ENCODE data around the gene SFXN5.

Gene SFXN5

DNA sequence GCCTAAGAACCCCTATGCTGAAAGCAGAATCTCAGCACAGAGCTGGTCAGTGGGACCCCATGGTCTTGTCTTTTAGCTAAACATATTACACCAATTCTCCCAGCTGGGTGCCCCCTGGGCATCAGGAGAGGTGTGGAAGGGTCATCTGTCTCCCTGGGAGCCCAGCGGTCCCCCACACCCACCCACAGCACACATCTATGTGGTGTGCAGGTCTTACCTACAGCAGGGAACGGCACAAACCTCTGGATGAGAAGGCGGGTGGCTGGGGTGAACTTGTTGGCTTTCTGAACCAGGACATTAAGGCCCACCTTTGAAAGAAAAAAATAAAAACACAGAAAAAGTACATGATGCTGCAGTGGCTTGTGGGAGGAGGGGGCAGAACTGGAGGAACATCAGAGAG, 83.5 kb downstream of the SFXN5 start:
- no peak for DNase-seq (ENCODE audit: extremely low read depth, insufficient read length)
- TF ChIP-seq, protein P1, sequence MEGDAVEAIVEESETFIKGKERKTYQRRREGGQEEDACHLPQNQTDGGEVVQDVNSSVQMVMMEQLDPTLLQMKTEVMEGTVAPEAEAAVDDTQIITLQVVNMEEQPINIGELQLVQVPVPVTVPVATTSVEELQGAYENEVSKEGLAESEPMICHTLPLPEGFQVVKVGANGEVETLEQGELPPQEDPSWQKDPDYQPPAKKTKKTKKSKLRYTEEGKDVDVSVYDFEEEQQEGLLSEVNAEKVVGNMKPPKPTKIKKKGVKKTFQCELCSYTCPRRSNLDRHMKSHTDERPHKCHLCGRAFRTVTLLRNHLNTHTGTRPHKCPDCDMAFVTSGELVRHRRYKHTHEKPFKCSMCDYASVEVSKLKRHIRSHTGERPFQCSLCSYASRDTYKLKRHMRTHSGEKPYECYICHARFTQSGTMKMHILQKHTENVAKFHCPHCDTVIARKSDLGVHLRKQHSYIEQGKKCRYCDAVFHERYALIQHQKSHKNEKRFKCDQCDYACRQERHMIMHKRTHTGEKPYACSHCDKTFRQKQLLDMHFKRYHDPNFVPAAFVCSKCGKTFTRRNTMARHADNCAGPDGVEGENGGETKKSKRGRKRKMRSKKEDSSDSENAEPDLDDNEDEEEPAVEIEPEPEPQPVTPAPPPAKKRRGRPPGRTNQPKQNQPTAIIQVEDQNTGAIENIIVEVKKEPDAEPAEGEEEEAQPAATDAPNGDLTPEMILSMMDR (IDR thresholded peaks at IDR 0.05; ENCODE audit: insufficient read depth, low read length, poor library complexity, severe bottlenecking), result no peak
- Histone ChIP-seq H3K36me3 (ENCODE audit: control insufficient read depth, insufficient read depth, low read length) (no peaks in the 10 kb centered on the region), H3K4me3 (replicated peaks; ENCODE audit: low read depth, low read length) (no peak overlapping the region), H3K27me3 (replicated peaks; ENCODE audit: control insufficient read depth, insufficient read depth, low read length) (no peaks in the 10 kb centered on the region)

DNA sequence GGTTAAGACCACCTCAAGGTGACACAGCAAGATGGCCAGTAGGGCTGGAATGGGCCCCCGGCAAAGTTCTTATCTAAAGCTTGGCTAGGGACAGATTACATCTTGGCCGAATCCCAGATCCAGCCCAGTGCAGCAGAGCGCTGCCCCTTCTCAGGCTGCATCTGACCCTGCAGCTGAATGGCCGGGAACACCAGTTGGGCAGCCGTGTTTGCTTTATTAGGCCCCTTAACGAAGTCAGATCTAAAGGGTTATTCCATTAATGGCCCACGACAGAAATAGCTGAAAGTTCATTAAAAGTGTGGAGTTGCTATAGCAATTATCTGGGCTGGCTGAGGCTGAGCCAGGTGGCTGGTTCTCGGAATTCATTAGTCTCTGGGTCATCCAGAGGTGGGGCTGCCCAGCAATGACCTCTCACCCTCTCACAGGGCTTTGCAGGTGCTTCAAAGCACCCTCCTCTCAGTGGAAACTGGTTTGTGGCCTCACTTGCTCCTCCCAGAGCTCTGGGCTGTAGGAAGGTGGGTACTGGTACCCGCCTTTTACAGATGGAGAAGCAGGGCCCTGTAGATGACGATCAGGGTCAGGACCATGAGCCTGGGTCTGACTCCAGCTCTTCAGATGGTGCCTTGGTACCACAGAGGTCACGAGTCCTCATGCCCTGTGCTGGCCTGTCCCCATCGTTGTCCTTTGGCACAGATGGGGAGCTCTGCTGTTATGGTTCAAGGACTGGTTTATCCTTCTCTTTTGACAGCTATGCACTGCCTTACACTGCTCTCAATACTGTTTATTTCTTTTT, 85.4 kb downstream of the SFXN5 start:
- H3K27me3 ChIP-seq (replicated peaks; ENCODE audit: control insufficient read depth, insufficient read depth, low read length), result no peaks in the 10 kb centered on the region
- TF ChIP-seq, protein P1 (IDR thresholded peaks at IDR 0.05; ENCODE audit: insufficient read depth, low read length, poor library complexity, severe bottlenecking), result no peak
- H3K4me3 ChIP-seq (replicated peaks; ENCODE audit: low read depth, low read length), result no peak overlapping the region
- no peak for DNase-seq (ENCODE audit: extremely low read depth, insufficient read length)
- no peaks in the 10 kb centered on the region for H3K36me3 ChIP-seq (ENCODE audit: control insufficient read depth, insufficient read depth, low read length)

DNA sequence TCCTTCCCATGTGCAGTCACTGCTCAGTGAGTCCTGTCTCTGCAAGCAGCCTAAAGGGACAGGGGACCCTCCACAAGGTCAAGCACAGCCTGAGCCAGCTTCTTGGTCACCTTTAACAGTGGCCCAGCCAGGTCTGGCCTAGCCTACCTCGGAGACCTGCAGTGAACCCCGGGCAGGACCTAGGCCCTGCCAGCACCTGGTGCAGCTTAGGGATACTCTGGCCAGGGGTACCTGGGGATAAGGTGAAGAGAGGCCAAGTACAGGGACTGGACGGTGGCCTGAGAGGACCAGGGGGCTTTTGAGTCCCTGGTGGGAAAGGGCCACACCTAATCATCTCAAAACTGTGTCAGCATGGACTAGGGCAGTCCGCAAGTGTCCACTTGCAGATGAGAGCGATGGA, 86.4 kb downstream of the SFXN5 start:
- no peak for DNase-seq (ENCODE audit: extremely low read depth, insufficient read length)
- TF ChIP-seq, protein P1 (IDR thresholded peaks at IDR 0.05; ENCODE audit: insufficient read depth, low read length, poor library complexity, severe bottlenecking), result no peak
- Histone ChIP-seq H3K4me3 (replicated peaks; ENCODE audit: low read depth, low read length) (no peak overlapping the region), H3K27me3 (replicated peaks; ENCODE audit: control insufficient read depth, insufficient read depth, low read length) (no peaks in the 10 kb centered on the region), H3K36me3 (ENCODE audit: control insufficient read depth, insufficient read depth, low read length) (no peaks in the 10 kb centered on the region)

DNA sequence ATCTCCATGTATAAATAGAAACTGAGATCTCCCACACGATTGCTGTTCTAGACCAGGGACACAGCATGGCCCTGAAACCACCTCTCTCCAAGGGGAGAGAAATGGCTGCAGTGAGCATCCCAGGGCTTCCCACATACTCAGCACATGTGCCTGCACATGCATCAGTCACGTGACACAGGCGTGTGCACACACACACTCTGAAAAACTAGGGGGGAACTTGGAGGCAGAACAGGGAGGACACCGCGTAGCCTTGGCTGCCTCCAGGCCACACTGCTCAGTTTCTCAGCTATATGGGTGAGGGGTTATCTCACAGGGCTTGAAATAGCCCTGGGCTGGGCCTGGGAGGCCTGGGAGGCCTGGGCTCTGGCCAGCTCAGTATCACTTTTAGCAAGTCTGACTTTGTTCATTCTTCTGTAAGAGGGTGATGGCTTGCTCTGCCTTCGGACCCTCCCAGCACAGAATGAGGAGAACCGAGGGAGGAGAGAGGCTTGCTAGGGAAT, 87.3 kb downstream of the SFXN5 start:
- H3K36me3 ChIP-seq (ENCODE audit: control insufficient read depth, insufficient read depth, low read length), result no peaks in the 10 kb centered on the region
- no peaks in the 10 kb centered on the region for H3K27me3 ChIP-seq (replicated peaks; ENCODE audit: control insufficient read depth, insufficient read depth, low read length)
- H3K4me3 ChIP-seq (replicated peaks; ENCODE audit: low read depth, low read length), result no peak overlapping the region
- TF ChIP-seq, protein P1 (IDR thresholded peaks at IDR 0.05; ENCODE audit: insufficient read depth, low read length, poor library complexity, severe bottlenecking), result no peak
- DNase-seq (ENCODE audit: extremely low read depth, insufficient read length), result no peak

DNA sequence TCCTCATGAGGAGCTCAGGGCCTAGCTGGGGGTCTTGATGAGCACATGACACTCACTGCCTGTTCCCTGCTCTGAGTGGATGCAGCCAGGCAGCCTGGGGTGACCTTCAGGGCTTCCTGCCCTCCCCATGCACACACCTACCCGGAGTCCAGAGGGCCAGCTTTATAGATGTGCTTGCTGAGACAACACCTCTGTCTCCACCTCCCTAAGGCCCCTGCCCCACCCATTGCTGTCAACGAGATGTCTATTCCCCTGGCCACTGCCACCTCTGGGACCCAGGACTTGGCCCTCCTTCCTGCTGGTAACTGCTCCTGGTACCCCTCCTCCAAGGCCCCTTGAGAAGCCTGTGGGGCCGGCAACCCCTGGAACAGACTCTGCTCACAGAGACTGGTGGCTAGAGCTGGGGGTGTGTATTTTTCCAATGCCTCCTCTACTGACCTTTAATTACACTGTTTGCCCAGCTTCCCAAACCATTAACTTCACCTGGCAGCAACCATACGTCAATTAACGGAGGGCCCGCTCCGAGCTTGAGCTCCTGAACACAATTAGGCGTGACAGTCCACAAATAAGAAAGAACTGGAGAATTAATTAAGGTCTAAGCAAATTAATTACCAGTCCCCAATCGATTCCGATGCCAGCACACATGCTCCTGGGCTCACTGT, 87.9 kb downstream of the SFXN5 start:
- TF ChIP-seq, protein P1 (IDR thresholded peaks at IDR 0.05; ENCODE audit: insufficient read depth, low read length, poor library complexity, severe bottlenecking), result no peak
- no peak overlapping the region for H3K4me3 ChIP-seq (replicated peaks; ENCODE audit: low read depth, low read length)
- DNase-seq (ENCODE audit: extremely low read depth, insufficient read length), result no peak
- H3K36me3 ChIP-seq (ENCODE audit: control insufficient read depth, insufficient read depth, low read length), result no peaks in the 10 kb centered on the region
- H3K27me3 ChIP-seq (replicated peaks; ENCODE audit: control insufficient read depth, insufficient read depth, low read length), result no peaks in the 10 kb centered on the region

Measured in GM06990 (cell line).